ENCODE results near the gene OPCML. TPM values are rescaled to one million over a fixed set of nuclear protein-coding genes. Genes with fewer than 3 reads are reported as not detected.

OPCML gene
- total and polyA plus RNA-seq, 4 donors, result under 0.01 to 1.3 (median 0.88) TPM; not detected in 1

- intact Hi-C loops (cut with DNase I), result no loop called here
- H3K36me3 ChIP-seq (ENCODE audit: control insufficient read depth in 1 of 2, insufficient read depth in 2 of 2, low read length in 1 of 2), result no peaks in the 10 kb centered on the region
- DNase-seq (no peak), ATAC-seq (ENCODE audit: low FRiP score) (no peak)
- peaks cover 0 to 1% of the 10 kb centered on the region in 2 donors for H3K27me3 ChIP-seq (ENCODE audit: control insufficient read depth in 1 of 2, insufficient read depth in 2 of 2, low read length in 1 of 2)
- no peaks in the 10 kb centered on the region for H3K4me1 ChIP-seq (ENCODE audit: control insufficient read depth in 1 of 2, insufficient read depth in 2 of 2, low read length in 2 of 2)
- H3K27ac ChIP-seq (ENCODE audit: low read depth in 1 of 2, low read length in 2 of 2), result no peak overlapping the region
- H3K9me3 ChIP-seq (ENCODE audit: control insufficient read depth, low read length), result peaks cover 4% of the 10 kb centered on the region
- H3K4me3 ChIP-seq (ENCODE audit: low read length in 2 of 2), result no peak overlapping the region
- 78 to 85% methylated on average over 4 of the region's 4 CpGs for WGBS, 2 donors
Measured at GRCh38 chr11:133197425-133197824, 334.9 kb downstream of the OPCML start.

DNA sequence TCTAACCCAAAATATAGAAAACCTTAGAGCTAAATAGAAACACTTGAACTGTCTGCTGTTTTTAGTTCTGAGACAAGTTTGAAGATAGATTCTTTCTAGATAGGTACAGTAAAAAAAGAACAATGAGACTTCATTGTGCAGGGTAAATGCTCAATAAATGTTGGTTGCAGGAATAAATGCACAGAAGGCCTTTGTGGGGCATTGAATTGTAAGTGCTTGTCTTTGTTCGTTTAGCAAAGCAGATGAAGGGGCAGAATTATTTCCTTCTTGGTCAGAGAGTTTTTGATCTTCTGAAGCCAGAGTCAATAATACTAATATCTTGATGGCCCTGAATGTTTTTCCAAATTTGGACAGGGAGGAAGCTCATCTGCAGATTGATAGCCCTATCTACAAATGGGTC lies 340.4 kb downstream of the OPCML start:
- 63 to 91% methylated on average over 1 of the region's 1 CpG for WGBS, 2 donors
- intact Hi-C loops (cut with DNase I), result no loop called here
- H3K27me3 ChIP-seq (ENCODE audit: control insufficient read depth in 1 of 2, insufficient read depth in 2 of 2, low read length in 1 of 2), result peaks cover 0 to 1% of the 10 kb centered on the region in 2 donors
- ATAC-seq (ENCODE audit: low FRiP score) (no peak), DNase-seq (no peak)
- no peaks in the 10 kb centered on the region for H3K9me3 ChIP-seq (ENCODE audit: control insufficient read depth, low read length)
- no peak overlapping the region for H3K27ac ChIP-seq (ENCODE audit: low read depth in 1 of 2, low read length in 2 of 2)
- no peaks in the 10 kb centered on the region for H3K4me1 ChIP-seq (ENCODE audit: control insufficient read depth in 1 of 2, insufficient read depth in 2 of 2, low read length in 2 of 2)
- no peaks in the 10 kb centered on the region for H3K36me3 ChIP-seq (ENCODE audit: control insufficient read depth in 1 of 2, insufficient read depth in 2 of 2, low read length in 1 of 2)
- no peak overlapping the region for H3K4me3 ChIP-seq (ENCODE audit: low read length in 2 of 2)

GRCh38 chr11:133181667-133182066 lies 350.6 kb downstream of the OPCML start:
- no peaks in the 10 kb centered on the region for H3K4me1 ChIP-seq (ENCODE audit: control insufficient read depth in 1 of 2, insufficient read depth in 2 of 2, low read length in 2 of 2)
- H3K4me3 ChIP-seq (ENCODE audit: low read length in 2 of 2), result no peak overlapping the region
- DNase-seq (no peak), ATAC-seq (ENCODE audit: low FRiP score) (no peak)
- no peaks in the 10 kb centered on the region for H3K9me3 ChIP-seq (ENCODE audit: control insufficient read depth, low read length)
- H3K36me3 ChIP-seq (ENCODE audit: control insufficient read depth in 1 of 2, insufficient read depth in 2 of 2, low read length in 1 of 2), result no peaks in the 10 kb centered on the region
- intact Hi-C loops (cut with DNase I), result no loop called here
- no peak overlapping the region for H3K27ac ChIP-seq (ENCODE audit: low read depth in 1 of 2, low read length in 2 of 2)
- H3K27me3 ChIP-seq (ENCODE audit: control insufficient read depth in 1 of 2, insufficient read depth in 2 of 2, low read length in 1 of 2), result no peaks in the 10 kb centered on the region
- 36 to 43% methylated on average over 2 of the region's 2 CpGs for WGBS, 2 donors

GRCh38 chr11:133181066-133181465 lies 351.2 kb downstream of the OPCML start:
- no peaks in the 10 kb centered on the region for H3K4me1 ChIP-seq (ENCODE audit: control insufficient read depth in 1 of 2, insufficient read depth in 2 of 2, low read length in 2 of 2)
- no peaks in the 10 kb centered on the region for H3K36me3 ChIP-seq (ENCODE audit: control insufficient read depth in 1 of 2, insufficient read depth in 2 of 2, low read length in 1 of 2)
- no peak overlapping the region for H3K4me3 ChIP-seq (ENCODE audit: low read length in 2 of 2)
- DNase-seq (no peak), ATAC-seq (ENCODE audit: low FRiP score) (no peak)
- 83 to 85% methylated on average over 10 of the region's 10 CpGs for WGBS, 2 donors
- H3K9me3 ChIP-seq (ENCODE audit: control insufficient read depth, low read length), result no peaks in the 10 kb centered on the region
- intact Hi-C loops (cut with DNase I), result no loop called here
- no peak overlapping the region for H3K27ac ChIP-seq (ENCODE audit: low read depth in 1 of 2, low read length in 2 of 2)
- no peaks in the 10 kb centered on the region for H3K27me3 ChIP-seq (ENCODE audit: control insufficient read depth in 1 of 2, insufficient read depth in 2 of 2, low read length in 1 of 2)

GRCh38 chr11:133180201-133180600 lies 352.1 kb downstream of the OPCML start:
- Histone ChIP-seq H3K27ac (ENCODE audit: low read depth in 1 of 2, low read length in 2 of 2) (no peak overlapping the region), H3K4me1 (ENCODE audit: control insufficient read depth in 1 of 2, insufficient read depth in 2 of 2, low read length in 2 of 2) (no peaks in the 10 kb centered on the region), H3K36me3 (ENCODE audit: control insufficient read depth in 1 of 2, insufficient read depth in 2 of 2, low read length in 1 of 2) (no peaks in the 10 kb centered on the region), H3K27me3 (ENCODE audit: control insufficient read depth in 1 of 2, insufficient read depth in 2 of 2, low read length in 1 of 2) (no peaks in the 10 kb centered on the region), H3K4me3 (ENCODE audit: low read length in 2 of 2) (no peak overlapping the region), H3K9me3 (ENCODE audit: control insufficient read depth, low read length) (no peaks in the 10 kb centered on the region)
- ATAC-seq (ENCODE audit: low FRiP score), result no peak
- WGBS, 2 donors, result 85 to 86% methylated on average over 7 of the region's 7 CpGs
- DNase-seq, result no peak
- intact Hi-C loops (cut with DNase I), result no loop called here

DNA sequence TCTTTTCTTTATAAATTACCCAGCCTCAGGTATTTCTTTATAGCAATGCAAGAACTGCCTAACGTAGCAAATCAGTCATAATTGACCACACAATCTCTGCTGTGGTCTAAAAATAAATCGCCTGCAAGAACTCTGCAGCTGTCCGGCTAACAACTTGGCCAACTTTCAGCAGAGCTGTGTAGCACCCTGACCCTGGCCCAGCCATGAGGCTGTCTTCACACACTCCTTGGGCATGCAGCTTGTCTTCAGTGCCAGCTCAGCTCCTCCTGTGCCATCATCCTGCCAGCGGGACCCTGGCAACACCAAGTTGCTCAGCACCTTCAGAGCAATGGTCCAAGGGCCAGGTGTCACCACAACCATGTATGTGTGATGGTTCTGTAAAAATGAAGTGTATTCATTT lies 355.6 kb downstream of the OPCML start:
- Histone ChIP-seq H3K27ac (ENCODE audit: low read depth in 1 of 2, low read length in 2 of 2) (no peak overlapping the region), H3K9me3 (ENCODE audit: control insufficient read depth, low read length) (no peaks in the 10 kb centered on the region), H3K27me3 (ENCODE audit: control insufficient read depth in 1 of 2, insufficient read depth in 2 of 2, low read length in 1 of 2) (no peaks in the 10 kb centered on the region), H3K4me3 (ENCODE audit: low read length in 2 of 2) (no peak overlapping the region), H3K4me1 (ENCODE audit: control insufficient read depth in 1 of 2, insufficient read depth in 2 of 2, low read length in 2 of 2) (no peaks in the 10 kb centered on the region), H3K36me3 (ENCODE audit: control insufficient read depth in 1 of 2, insufficient read depth in 2 of 2, low read length in 1 of 2) (no peaks in the 10 kb centered on the region)
- intact Hi-C loops (cut with DNase I), result no loop called here
- WGBS, 2 donors, result 50 to 53% methylated on average over 4 of the region's 4 CpGs
- ATAC-seq (ENCODE audit: low FRiP score) (no peak), DNase-seq (no peak)

DNA sequence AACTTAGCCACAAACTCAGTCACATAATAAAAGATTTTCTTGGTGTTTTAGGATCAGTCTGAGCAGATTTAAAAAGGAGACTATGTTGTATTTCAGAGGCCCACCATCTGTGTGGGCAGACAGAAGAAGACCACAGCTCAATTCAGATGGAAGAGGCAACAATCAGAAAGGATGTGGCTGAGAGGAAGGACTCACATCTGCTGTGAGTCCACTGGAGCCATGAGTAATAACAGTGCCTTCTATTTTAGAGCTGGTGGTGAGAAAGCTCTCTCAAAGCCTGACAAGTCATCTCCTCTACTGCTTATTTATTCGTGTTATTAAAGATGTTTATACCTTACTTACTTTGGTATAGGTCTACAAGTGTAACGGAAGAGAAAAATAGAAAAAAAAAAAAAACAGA lies 357.2 kb downstream of the OPCML start:
- no peak for DNase-seq
- Histone ChIP-seq H3K4me1 (ENCODE audit: control insufficient read depth in 1 of 2, insufficient read depth in 2 of 2, low read length in 2 of 2) (no peaks in the 10 kb centered on the region), H3K27me3 (ENCODE audit: control insufficient read depth in 1 of 2, insufficient read depth in 2 of 2, low read length in 1 of 2) (no peaks in the 10 kb centered on the region), H3K36me3 (ENCODE audit: control insufficient read depth in 1 of 2, insufficient read depth in 2 of 2, low read length in 1 of 2) (no peaks in the 10 kb centered on the region), H3K27ac (ENCODE audit: low read depth in 1 of 2, low read length in 2 of 2) (no peak overlapping the region), H3K9me3 (ENCODE audit: control insufficient read depth, low read length) (no peaks in the 10 kb centered on the region), H3K4me3 (ENCODE audit: low read length in 2 of 2) (no peak overlapping the region)
- WGBS, 2 donors, result 72 to 75% methylated on average over 2 of the region's 2 CpGs
- no peak for ATAC-seq (ENCODE audit: low FRiP score)
- intact Hi-C loops (cut with DNase I), result no loop called here

DNA sequence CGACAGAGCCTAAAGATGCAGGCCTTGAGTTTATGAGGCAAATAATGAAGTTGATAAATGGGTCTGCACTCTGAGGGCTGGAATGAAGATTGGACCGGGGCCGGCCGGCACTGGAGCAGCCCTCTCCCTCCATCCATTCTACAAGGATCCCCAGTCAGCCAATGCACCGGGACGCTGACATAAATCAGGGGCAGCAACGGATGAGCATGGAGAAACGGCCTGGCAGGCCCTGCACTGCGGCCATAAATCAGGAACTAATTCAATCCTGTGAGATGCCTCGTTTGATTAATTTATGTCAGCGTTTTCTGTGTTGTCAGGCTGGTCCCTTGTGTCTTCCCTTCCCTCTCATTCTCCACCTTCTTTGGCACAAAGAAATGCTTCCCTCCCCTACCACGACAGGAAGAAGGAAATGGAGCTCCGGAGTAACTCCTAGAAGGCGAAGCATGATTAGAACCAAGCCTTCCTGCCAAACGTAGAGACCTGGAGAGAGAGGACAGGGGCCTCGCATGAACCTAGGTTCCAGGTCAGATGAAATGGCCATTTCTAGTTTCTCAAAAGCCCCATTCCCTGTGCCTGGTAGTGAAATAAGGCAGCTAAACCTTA lies 358.4 kb downstream of the OPCML start:
- ATAC-seq (ENCODE audit: low FRiP score) (no peak), DNase-seq (no peak)
- 56 to 59% methylated on average over 16 of the region's 16 CpGs for WGBS, 2 donors
- no peaks in the 10 kb centered on the region for H3K27me3 ChIP-seq (ENCODE audit: control insufficient read depth in 1 of 2, insufficient read depth in 2 of 2, low read length in 1 of 2)
- H3K27ac ChIP-seq (ENCODE audit: low read depth in 1 of 2, low read length in 2 of 2), result no peak overlapping the region
- intact Hi-C loops (cut with DNase I), result no loop called here
- H3K36me3 ChIP-seq (ENCODE audit: control insufficient read depth in 1 of 2, insufficient read depth in 2 of 2, low read length in 1 of 2), result no peaks in the 10 kb centered on the region
- no peak overlapping the region for H3K4me3 ChIP-seq (ENCODE audit: low read length in 2 of 2)
- H3K9me3 ChIP-seq (ENCODE audit: control insufficient read depth, low read length), result no peaks in the 10 kb centered on the region
- no peaks in the 10 kb centered on the region for H3K4me1 ChIP-seq (ENCODE audit: control insufficient read depth in 1 of 2, insufficient read depth in 2 of 2, low read length in 2 of 2)

- intact Hi-C loops (cut with DNase I), result no loop called here
- ATAC-seq (ENCODE audit: low FRiP score) (no peak), DNase-seq (no peak)
- H3K27me3 ChIP-seq (ENCODE audit: control insufficient read depth in 1 of 2, insufficient read depth in 2 of 2, low read length in 1 of 2), result no peaks in the 10 kb centered on the region
- no peaks in the 10 kb centered on the region for H3K36me3 ChIP-seq (ENCODE audit: control insufficient read depth in 1 of 2, insufficient read depth in 2 of 2, low read length in 1 of 2)
- H3K4me1 ChIP-seq (ENCODE audit: control insufficient read depth in 1 of 2, insufficient read depth in 2 of 2, low read length in 2 of 2), result no peaks in the 10 kb centered on the region
- H3K27ac ChIP-seq (ENCODE audit: low read depth in 1 of 2, low read length in 2 of 2), result no peak overlapping the region
- 78 to 80% methylated on average over 5 of the region's 5 CpGs for WGBS, 2 donors
- no peak overlapping the region for H3K4me3 ChIP-seq (ENCODE audit: low read length in 2 of 2)
- no peaks in the 10 kb centered on the region for H3K9me3 ChIP-seq (ENCODE audit: control insufficient read depth, low read length)
Measured at GRCh38 chr11:133172349-133172748, 360.0 kb downstream of the OPCML start.
